IMR-90 (cell line): ENCODE results near the gene PEAK3. TPM values are rescaled to one million over a fixed set of nuclear protein-coding genes. Genes with fewer than 3 reads are reported as not detected.

Source experiments
- ATAC-seq: fragments of 200-7000 bp; cut with Tn5 transposase; 2 replicates; pipeline ENCODE4 v1.9.1; 2020; ENCODE audit warnings: low read depth, mild to moderate bottlenecking, moderate library complexity
- BruUV-seq: library from RNA; stranded (reverse); fragments of 400-500 nt; replicated peaks from 2 replicates; lab custom pipeline; 2021; lab: Mats Ljungman, UMichigan
- CTCF ChIA-PET: fragments of 300-600 bp; formaldehyde crosslinking; extraction: SDS; loops from one replicate; lab custom pipeline; 2021; ENCODE audit warnings: antibody characterized with exemption; lab: Yijun Ruan, JAX
- POLR2A ChIA-PET: fragments of 300-600 bp; sonication (Branson Sonifier 250); formaldehyde crosslinking; loops from one replicate; lab custom pipeline; 2022; ENCODE audit warnings: antibody characterized with exemption; ENCODE audit not compliant: unreplicated experiment; lab: Charles Lee
- DNase-seq: peaks from one replicate; pipeline ENCODE4 v3.0.0; 2013
- H2AFZ ChIP-seq: replicated peaks from 2 replicates; pipeline ENCODE3; 2013; ENCODE audit warnings: low read length, mild to moderate bottlenecking; ENCODE audit not compliant: poor library complexity
- H2AK5ac ChIP-seq: 2 replicates; pipeline ENCODE4 v1.6.1; 2013; ENCODE audit warnings: low read depth, low read length, inconsistent platforms
- H2AK9ac ChIP-seq: replicated peaks from 2 replicates; pipeline ENCODE3; 2013; ENCODE audit warnings: mild to moderate bottlenecking, low read depth, low read length, moderate library complexity; ENCODE audit not compliant: poor library complexity
- H2BK120ac ChIP-seq: 2 replicates; pipeline ENCODE4 v1.6.1; 2013; ENCODE audit warnings: low read depth, low read length, inconsistent platforms
- H2BK15ac ChIP-seq: 3 replicates; pipeline ENCODE4 v1.6.1; 2013; ENCODE audit warnings: low read depth, low read length, inconsistent platforms
- H2BK20ac ChIP-seq: 2 replicates; pipeline ENCODE4 v1.6.1; 2013; ENCODE audit warnings: low read depth, mild to moderate bottlenecking, inconsistent platforms, low read length, moderate library complexity
- H2BK5ac ChIP-seq: 2 replicates; pipeline ENCODE4 v1.6.1; 2013; ENCODE audit warnings: mild to moderate bottlenecking, low read depth, low read length, inconsistent platforms; ENCODE audit not compliant: poor library complexity, severe bottlenecking
- H3K14ac ChIP-seq: replicated peaks from 2 replicates; pipeline ENCODE4 v1.6.1; 2013; ENCODE audit warnings: low read depth, low read length, inconsistent platforms
- H3K18ac ChIP-seq: 2 replicates; pipeline ENCODE4 v1.6.1; 2013; ENCODE audit warnings: low read depth, low read length, control low read depth
- H3K23ac ChIP-seq: 2 replicates; pipeline ENCODE4 v1.6.1; 2013; ENCODE audit warnings: low read depth, low read length, inconsistent platforms
- H3K27ac ChIP-seq: 2 replicates; pipeline ENCODE4 v1.5.1; 2013; ENCODE audit warnings: mild to moderate bottlenecking, control low read depth, low read length; ENCODE audit not compliant: insufficient read depth
- H3K27me3 ChIP-seq: 2 replicates; pipeline ENCODE4 v1.6.1; 2013; ENCODE audit warnings: low read length; ENCODE audit not compliant: control insufficient read depth, insufficient read depth
- H3K36me3 ChIP-seq: 2 replicates; pipeline ENCODE4 v1.6.1; 2013; ENCODE audit warnings: low read length, mixed read lengths; ENCODE audit not compliant: control insufficient read depth, insufficient read depth
- H3K4ac ChIP-seq: 2 replicates; pipeline ENCODE4 v1.6.1; 2013; ENCODE audit warnings: low read depth, low read length, inconsistent platforms
- H3K4me1 ChIP-seq: 2 replicates; pipeline ENCODE4 v1.6.1; 2013; ENCODE audit warnings: low read length, mixed read lengths; ENCODE audit not compliant: control insufficient read depth, insufficient read depth
- H3K4me2 ChIP-seq: 2 replicates; pipeline ENCODE4 v1.6.1; 2013; ENCODE audit warnings: low read depth, mild to moderate bottlenecking, control low read depth, low read length, moderate library complexity
- H3K4me3 ChIP-seq: 2 replicates; pipeline ENCODE4 v1.5.1; 2013; ENCODE audit warnings: low read depth, mild to moderate bottlenecking, control low read depth, low read length, moderate library complexity; ENCODE audit not compliant: insufficient read depth
- H3K56ac ChIP-seq: 2 replicates; pipeline ENCODE4 v1.6.1; 2013; ENCODE audit warnings: low read length, inconsistent platforms; ENCODE audit not compliant: insufficient read depth; ENCODE audit errors: extremely low read depth
- H3K79me1 ChIP-seq, 2 experiments: 2 replicates each; pipeline ENCODE4 v1.6.1; 2013; ENCODE audit warnings: low read length in 2 of 2, inconsistent platforms in 1 of 2, low read depth in 1 of 2
- H3K9ac ChIP-seq: 2 replicates; pipeline ENCODE4 v1.6.1; 2013; ENCODE audit warnings: low read depth, low read length, control low read depth
- H3K9me1 ChIP-seq: 2 replicates; pipeline ENCODE4 v1.6.1; 2013; ENCODE audit warnings: low read length, inconsistent platforms; ENCODE audit not compliant: insufficient read depth
- H3K9me3 ChIP-seq: 2 replicates; pipeline ENCODE4 v1.6.1; 2013; ENCODE audit warnings: low read length; ENCODE audit not compliant: control insufficient read depth, insufficient read depth
- H4K20me1 ChIP-seq: 2 replicates; pipeline ENCODE4 v1.6.1; 2013; ENCODE audit warnings: low read length, inconsistent platforms; ENCODE audit not compliant: insufficient read depth
- H4K5ac ChIP-seq: 2 replicates; pipeline ENCODE4 v1.6.1; 2013; ENCODE audit warnings: mild to moderate bottlenecking, low read depth, low read length, control low read depth
- H4K8ac ChIP-seq, 2 experiments: 2 replicates each; pipeline ENCODE4 v1.6.1; 2013; ENCODE audit warnings: low read depth in 2 of 2, low read length in 2 of 2, control low read depth in 1 of 2, inconsistent platforms in 1 of 2
- H4K91ac ChIP-seq: 2 replicates; pipeline ENCODE4 v1.6.1; 2013; ENCODE audit warnings: low read depth, low read length, inconsistent platforms; ENCODE audit not compliant: insufficient read depth
- BHLHE40 ChIP-seq: fragments of 150-350 bp; IDR thresholded peaks from 2 replicates; pipeline ENCODE4 v1.6.1; 2016; ENCODE audit warnings: mild to moderate bottlenecking, low read depth, low read length
- CHD1 ChIP-seq: IDR thresholded peaks from 2 replicates; pipeline ENCODE4 v1.6.1; 2012; ENCODE audit warnings: low read depth, low read length, improper control_type of control experiment
- FOS ChIP-seq: fragments of 150-350 bp; IDR thresholded peaks from 2 replicates; pipeline ENCODE4 v1.6.1; 2016; ENCODE audit warnings: low read depth, low read length
- MAZ ChIP-seq: IDR thresholded peaks from 2 replicates; pipeline ENCODE4 v1.6.1; 2012; ENCODE audit warnings: low read depth, mild to moderate bottlenecking, low read length, improper control_type of control experiment, moderate library complexity, borderline replicate concordance
- NFE2L2 ChIP-seq: fragments of 150-350 bp; IDR thresholded peaks from 2 replicates; pipeline ENCODE4 v1.6.1; 2016; ENCODE audit warnings: low read depth, mild to moderate bottlenecking, low read length
- POLR2A ChIP-seq: IDR thresholded peaks from 2 replicates; pipeline ENCODE4 v1.6.1; 2012; ENCODE audit warnings: mild to moderate bottlenecking, low read depth, low read length
- RAD21 ChIP-seq: IDR thresholded peaks from 2 replicates; pipeline ENCODE4 v1.6.1; 2012; ENCODE audit warnings: low read length, improper control_type of control experiment
- RCOR1 ChIP-seq: IDR thresholded peaks from 2 replicates; pipeline ENCODE4 v1.6.1; 2012; ENCODE audit warnings: mild to moderate bottlenecking, low read length, improper control_type of control experiment; ENCODE audit not compliant: insufficient replicate concordance
- SMC3 ChIP-seq: fragments of 150-350 bp; IDR thresholded peaks from 2 replicates; pipeline ENCODE4 v1.6.1; 2016; ENCODE audit warnings: low read depth, mild to moderate bottlenecking, antibody characterized with exemption, low read length, moderate library complexity
- WGBS, 2 experiments: methylation state at CpG; one replicate each; pipeline versions ENCODE4 v1.1.5 to v1.1.7; 2013; ENCODE audit warnings: missing lambda C conversion rate in 2 of 2; ENCODE audit not compliant: insufficient read length in 1 of 2; ENCODE audit errors: extremely low coverage in 2 of 2; 5-methylcytosine and 5-hydroxymethylcytosine counted together
- dilution Hi-C: fragments of 300-500 bp; cut with HindIII; formaldehyde crosslinking; loops from one replicate; pipeline ENCODE4 v1.14.3; 2018; ENCODE audit warnings: low sequenced_read_pairs; ENCODE audit not compliant: unreplicated experiment
- in situ Hi-C: fragments of 300-500 bp; cut with MboI; formaldehyde crosslinking; loops from 3 replicates; pipeline ENCODE4 v1.14.3; 2019; ENCODE audit warnings: low sequenced_read_pairs, inconsistent platforms, mixed read lengths
- intact Hi-C: fragments of 100-400 bp; cut with micrococcal nuclease; formaldehyde crosslinking; loops from 2 replicates; pipeline ENCODE4 v1.10.0; 2022
- polyA plus RNA-seq, 3 experiments: library from polyadenylated mRNA; depleted of rRNA; stranded (reverse); fragments of >200 nt; gene quantifications; 2 replicates each; pipeline ENCODE4 v1.2.3, GENCODE V29; 2012; ENCODE audit warnings: low replicate concordance in 1 of 3
- total RNA-seq: library from RNA; depleted of rRNA; stranded (reverse); fragments of >200 nt; gene quantifications from 2 replicates; pipeline ENCODE4 v1.2.3, GENCODE V29; 2012
- TF ChIP-seq, protein P1 (sequence below): fragments of 150-350 bp; IDR thresholded peaks from 2 replicates; pipeline ENCODE4 v1.6.1; 2017; ENCODE audit warnings: mild to moderate bottlenecking, antibody characterized with exemption, low read length, low read depth
- TF ChIP-seq, protein P2 (sequence below): conservative IDR thresholded peaks from 2 replicates; pipeline ENCODE4 v1.5.1; 2012; ENCODE audit warnings: mild to moderate bottlenecking, low read depth, low read length, improper control_type of control experiment
- TF ChIP-seq, protein P3 (sequence below): fragments of 150-350 bp; IDR thresholded peaks from 2 replicates; pipeline ENCODE4 v1.6.1; 2016; ENCODE audit warnings: low read depth, mild to moderate bottlenecking, low read length, moderate library complexity, borderline replicate concordance

PEAK3 gene
- total and polyA plus RNA-seq, 2 of the 4 experiments (the other 2 are of a cell fraction), result under 0.01 to 0.09 TPM

DNA sequence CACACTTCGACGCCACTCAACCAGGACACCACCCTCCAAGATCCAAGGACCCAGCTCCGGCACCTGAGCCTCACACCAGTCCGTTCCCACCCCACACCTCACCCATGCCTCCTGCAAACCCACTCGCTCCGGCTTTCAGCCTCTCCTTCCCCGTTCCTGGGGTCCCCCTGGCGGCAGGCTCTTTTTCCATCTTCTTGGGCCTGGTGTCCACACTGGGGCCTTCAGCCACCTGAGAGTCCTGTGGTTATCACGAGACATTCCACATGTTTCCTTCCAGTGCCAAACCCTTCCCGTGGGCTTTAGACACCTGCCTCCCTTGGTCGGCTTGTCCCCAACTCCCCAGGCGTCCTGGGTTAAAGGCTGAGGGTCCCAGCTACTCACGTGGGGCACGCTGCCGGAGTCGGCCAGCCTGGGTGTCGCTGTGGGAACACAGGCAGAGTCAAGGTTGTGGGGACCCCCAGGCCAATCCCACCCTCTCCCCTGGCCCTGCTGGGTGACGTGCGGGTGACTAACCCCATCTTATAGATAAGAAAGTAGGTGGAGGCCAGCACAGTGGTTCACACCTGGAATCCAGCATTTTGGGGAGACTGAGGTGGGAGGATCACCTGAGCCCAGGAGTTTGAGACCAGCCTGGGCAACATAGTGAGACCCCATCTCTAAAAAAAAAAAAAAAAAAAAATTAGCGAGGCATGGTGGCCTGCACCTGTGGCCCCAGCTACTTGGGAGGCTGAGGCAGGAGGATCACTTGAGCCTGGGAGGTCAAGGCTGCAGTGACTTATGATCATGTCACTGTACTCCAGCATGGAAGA lies 27.7 kb downstream of the PEAK3 start:
- intact Hi-C loops (no loop called here), dilution Hi-C loops (no loop called here), in situ Hi-C loops (no loop called here)
- H3K4me3 ChIP-seq, result no peak overlapping the region
- no peak overlapping the region for H4K5ac ChIP-seq
- H2BK5ac ChIP-seq, result no peak overlapping the region
- H3K9ac ChIP-seq, result no peak overlapping the region
- peak; percentile 27; the same call in 1 of the 2 replicates for ATAC-seq
- POLR2A ChIA-PET, result no interaction called here
- no peak overlapping the region for H4K8ac ChIP-seq
- no peak overlapping the region for H3K27ac ChIP-seq
- H3K9me1 ChIP-seq, result no peaks in the 10 kb centered on the region
- no peak overlapping the region for H2BK15ac ChIP-seq
- no peak overlapping the region for H2BK120ac ChIP-seq
- no peak overlapping the region for H4K91ac ChIP-seq
- H4K20me1 ChIP-seq, result peaks cover 12% of the 10 kb centered on the region
- peaks cover 36% of the 10 kb centered on the region for H3K27me3 ChIP-seq
- no peak overlapping the region for H2AK5ac ChIP-seq
- BruUV-seq, result no TSS peak
- no peak overlapping the region for H2AFZ ChIP-seq
- no peak overlapping the region for H3K4ac ChIP-seq
- no peak overlapping the region for H2BK20ac ChIP-seq
- peak; percentile 23 for DNase-seq
- no peak overlapping the region for H3K4me2 ChIP-seq
- H3K18ac ChIP-seq, result no peak overlapping the region
- TF ChIP-seq BHLHE40, result no peak
- TF ChIP-seq RCOR1, result no peak
- no peak for TF ChIP-seq MAZ
- peak; percentile 33; the same call in 1 of the 2 replicates for TF ChIP-seq RAD21
- TF ChIP-seq, protein P1, sequence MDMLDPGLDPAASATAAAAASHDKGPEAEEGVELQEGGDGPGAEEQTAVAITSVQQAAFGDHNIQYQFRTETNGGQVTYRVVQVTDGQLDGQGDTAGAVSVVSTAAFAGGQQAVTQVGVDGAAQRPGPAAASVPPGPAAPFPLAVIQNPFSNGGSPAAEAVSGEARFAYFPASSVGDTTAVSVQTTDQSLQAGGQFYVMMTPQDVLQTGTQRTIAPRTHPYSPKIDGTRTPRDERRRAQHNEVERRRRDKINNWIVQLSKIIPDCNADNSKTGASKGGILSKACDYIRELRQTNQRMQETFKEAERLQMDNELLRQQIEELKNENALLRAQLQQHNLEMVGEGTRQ, result no peak
- TF ChIP-seq SMC3, result 0 out of 2 replicates have a peak, but pooled peaks have one; percentile 15
- no peak for TF ChIP-seq CHD1
- TF ChIP-seq POLR2A, result no peak
- TF ChIP-seq, protein P2, sequence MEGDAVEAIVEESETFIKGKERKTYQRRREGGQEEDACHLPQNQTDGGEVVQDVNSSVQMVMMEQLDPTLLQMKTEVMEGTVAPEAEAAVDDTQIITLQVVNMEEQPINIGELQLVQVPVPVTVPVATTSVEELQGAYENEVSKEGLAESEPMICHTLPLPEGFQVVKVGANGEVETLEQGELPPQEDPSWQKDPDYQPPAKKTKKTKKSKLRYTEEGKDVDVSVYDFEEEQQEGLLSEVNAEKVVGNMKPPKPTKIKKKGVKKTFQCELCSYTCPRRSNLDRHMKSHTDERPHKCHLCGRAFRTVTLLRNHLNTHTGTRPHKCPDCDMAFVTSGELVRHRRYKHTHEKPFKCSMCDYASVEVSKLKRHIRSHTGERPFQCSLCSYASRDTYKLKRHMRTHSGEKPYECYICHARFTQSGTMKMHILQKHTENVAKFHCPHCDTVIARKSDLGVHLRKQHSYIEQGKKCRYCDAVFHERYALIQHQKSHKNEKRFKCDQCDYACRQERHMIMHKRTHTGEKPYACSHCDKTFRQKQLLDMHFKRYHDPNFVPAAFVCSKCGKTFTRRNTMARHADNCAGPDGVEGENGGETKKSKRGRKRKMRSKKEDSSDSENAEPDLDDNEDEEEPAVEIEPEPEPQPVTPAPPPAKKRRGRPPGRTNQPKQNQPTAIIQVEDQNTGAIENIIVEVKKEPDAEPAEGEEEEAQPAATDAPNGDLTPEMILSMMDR, result peak; percentile 42
- TF ChIP-seq, protein P3, sequence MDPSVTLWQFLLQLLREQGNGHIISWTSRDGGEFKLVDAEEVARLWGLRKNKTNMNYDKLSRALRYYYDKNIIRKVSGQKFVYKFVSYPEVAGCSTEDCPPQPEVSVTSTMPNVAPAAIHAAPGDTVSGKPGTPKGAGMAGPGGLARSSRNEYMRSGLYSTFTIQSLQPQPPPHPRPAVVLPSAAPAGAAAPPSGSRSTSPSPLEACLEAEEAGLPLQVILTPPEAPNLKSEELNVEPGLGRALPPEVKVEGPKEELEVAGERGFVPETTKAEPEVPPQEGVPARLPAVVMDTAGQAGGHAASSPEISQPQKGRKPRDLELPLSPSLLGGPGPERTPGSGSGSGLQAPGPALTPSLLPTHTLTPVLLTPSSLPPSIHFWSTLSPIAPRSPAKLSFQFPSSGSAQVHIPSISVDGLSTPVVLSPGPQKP, result no peak
- no peak for TF ChIP-seq FOS
- no peak for TF ChIP-seq NFE2L2
- no peak overlapping the region for H3K56ac ChIP-seq
- no peaks in the 10 kb centered on the region for H3K79me1 ChIP-seq
- WGBS, 2 experiments, result 48% methylated on average over 7 of the region's 20 CpGs; no CpG with 5 or more reads in 1 of the 2 experiments
- no peak overlapping the region for H3K23ac ChIP-seq
- H3K14ac ChIP-seq, result no peak overlapping the region
- H3K9me3 ChIP-seq, result no peaks in the 10 kb centered on the region
- peaks cover 4% of the 10 kb centered on the region; the same call in 1 of the 2 replicates for H3K4me1 ChIP-seq
- 0 out of 2 replicates have a peak, but pooled peaks cover under 1% of the 10 kb centered on the region for H3K36me3 ChIP-seq
- peak overlapping the region; percentile 44 for H2AK9ac ChIP-seq
- CTCF ChIA-PET, result no interaction called here
